ENCODE measurements around the gene XAGE3. TPM values are rescaled to one million over a fixed set of nuclear protein-coding genes. Genes with fewer than 3 reads are reported as not detected.
"Not testable (repeated sequence)": the region's sequence is repeated elsewhere in the genome, so short reads cannot be mapped to it uniquely, and the experiment has no call there.

Gene XAGE3
- total and polyA plus RNA-seq, 2 experiments from 2014 or later = not detected

DNA sequence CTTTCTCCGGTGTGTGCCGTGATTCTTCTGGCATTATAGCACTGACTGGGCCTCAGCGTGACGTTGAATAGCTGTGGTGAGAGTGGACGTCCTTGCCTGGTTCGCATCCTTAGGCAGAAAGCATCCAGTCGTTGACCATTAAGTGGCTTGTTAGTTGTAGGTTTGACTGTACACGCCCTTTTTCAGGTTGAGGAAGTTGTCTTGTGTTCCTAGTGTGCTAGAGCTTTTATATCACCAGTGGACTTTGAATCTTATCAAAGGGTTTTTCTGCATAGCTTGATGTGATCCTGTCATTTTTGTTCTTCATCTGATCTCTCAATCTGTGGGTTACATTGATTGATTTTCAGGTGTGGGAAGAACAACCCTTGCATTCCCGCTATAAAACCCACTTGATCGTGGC is 37.6 kb upstream of the XAGE3 start:
- DNase-seq = not testable (repeated sequence)

DNA sequence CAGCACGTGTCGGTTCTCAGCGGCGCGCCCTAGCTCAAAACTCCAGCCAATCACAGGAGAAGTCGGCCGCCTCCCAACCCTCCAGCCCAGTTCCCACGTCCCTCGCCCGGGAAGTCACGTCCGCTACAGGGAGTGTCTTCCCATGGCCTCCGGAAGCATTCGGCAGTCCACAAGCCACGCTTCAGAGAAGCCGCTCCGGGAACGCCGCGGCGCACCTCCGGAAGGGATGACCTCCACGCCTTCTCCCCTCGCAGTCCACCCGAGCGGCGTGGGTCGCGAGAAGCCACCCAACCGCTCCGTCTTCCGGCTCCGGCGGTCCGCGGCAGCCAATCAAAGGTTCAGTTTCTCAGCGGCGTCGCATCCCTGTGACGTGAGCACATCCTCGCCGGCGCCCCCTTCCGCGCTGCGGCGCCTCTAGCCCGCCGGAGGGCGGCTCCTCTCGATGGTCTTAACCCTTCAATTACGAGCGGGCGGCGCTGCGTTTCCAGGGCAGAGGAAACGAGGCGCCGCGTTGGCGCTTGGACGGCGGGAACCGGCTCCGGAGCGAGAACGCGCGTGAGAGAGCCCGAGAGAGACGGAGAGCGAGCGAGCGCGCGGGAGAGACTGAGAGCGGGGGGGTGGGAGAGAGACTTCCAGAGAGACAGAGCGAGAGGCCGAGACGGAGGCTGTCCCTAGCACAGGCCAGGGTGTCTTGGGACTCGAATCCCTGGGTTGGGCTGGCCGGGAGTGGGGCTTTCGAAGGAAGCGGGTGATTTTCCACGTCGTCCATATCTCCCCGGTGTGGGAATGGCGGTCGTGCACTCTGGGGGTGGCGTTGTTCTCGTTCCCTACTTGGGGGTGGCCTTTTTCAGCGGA is 29.2 kb upstream of the XAGE3 start, which contains the start of gene FAM156B:
TSS of gene FAM156B (plus strand) at position 476 of the 855 bp plus-strand sequence. CDS start 9,896 bp downstream, outside the sequence.
- WGBS, 2 experiments (ENCODE audit: low coverage in 1 of 2, low lambda C conversion rate in 2 of 2, missing lambda C conversion rate in 2 of 2) = no CpG with 5 or more reads among the region's 92 CpGs
- H3K36me3 ChIP-seq (ENCODE audit: low read depth); H3K4me3 ChIP-seq; H3K9me2 ChIP-seq (ENCODE audit: insufficient read depth); H3F3A ChIP-seq (ENCODE audit: insufficient read depth); H4K20me1 ChIP-seq (ENCODE audit: insufficient read depth); H3K27me3 ChIP-seq (replicated peaks; ENCODE audit: insufficient read depth); H3K4me1 ChIP-seq (ENCODE audit: insufficient read depth); H3K9me3 ChIP-seq (ENCODE audit: low read depth); H2AFZ ChIP-seq; H3K27ac ChIP-seq; H3K4me2 ChIP-seq (ENCODE audit: unreplicated experiment); DNase-seq; in situ Hi-C loops (cut with MboI); H3K79me2 ChIP-seq (ENCODE audit: insufficient read depth); H3K9ac ChIP-seq: not testable (repeated sequence)

More for the DNA sequence above, 37.6 kb upstream of the XAGE3 start:
- in situ Hi-C loops (cut with MboI); H3K9me3 ChIP-seq (ENCODE audit: low read depth); H3F3A ChIP-seq (ENCODE audit: insufficient read depth); H3K4me2 ChIP-seq (ENCODE audit: unreplicated experiment); H3K27ac ChIP-seq; H3K4me1 ChIP-seq (ENCODE audit: insufficient read depth); H3K27me3 ChIP-seq (replicated peaks; ENCODE audit: insufficient read depth); H3K9me2 ChIP-seq (ENCODE audit: insufficient read depth); H3K4me3 ChIP-seq; H3K79me2 ChIP-seq (ENCODE audit: insufficient read depth); H3K9ac ChIP-seq; H3K36me3 ChIP-seq (ENCODE audit: low read depth); H4K20me1 ChIP-seq (ENCODE audit: insufficient read depth); H2AFZ ChIP-seq: not testable (repeated sequence)
- no CpG with 5 or more reads among the region's 10 CpGs for WGBS, 2 experiments (ENCODE audit: low coverage in 1 of 2, low lambda C conversion rate in 2 of 2, missing lambda C conversion rate in 2 of 2)

DNA sequence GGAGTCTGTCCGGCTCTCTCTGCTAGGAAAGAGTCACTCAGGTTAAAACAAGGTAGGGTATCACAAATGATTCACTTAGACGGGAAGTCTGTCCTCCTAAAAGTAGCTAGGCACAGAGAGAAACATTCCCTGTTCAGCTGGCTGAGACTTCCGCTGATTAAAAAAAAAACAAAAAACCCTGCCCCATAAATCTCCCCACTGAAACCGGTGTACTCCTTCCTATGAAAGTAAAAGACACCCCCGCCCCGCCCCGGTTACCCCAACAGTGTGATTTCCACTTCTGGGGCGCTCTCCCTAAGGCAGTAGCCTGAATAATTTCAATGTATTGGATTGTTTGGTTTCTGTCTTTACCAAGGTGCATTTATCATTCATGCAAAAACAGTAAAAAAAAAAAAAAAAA is 28.6 kb upstream of the XAGE3 start:
- H3K27ac ChIP-seq; H4K20me1 ChIP-seq (ENCODE audit: insufficient read depth); H2AFZ ChIP-seq; in situ Hi-C loops (cut with MboI); H3K4me2 ChIP-seq (ENCODE audit: unreplicated experiment); H3K9me2 ChIP-seq (ENCODE audit: insufficient read depth); H3K79me2 ChIP-seq (ENCODE audit: insufficient read depth); H3F3A ChIP-seq (ENCODE audit: insufficient read depth); H3K9ac ChIP-seq; H3K27me3 ChIP-seq (replicated peaks; ENCODE audit: insufficient read depth); DNase-seq; H3K4me3 ChIP-seq; H3K4me1 ChIP-seq (ENCODE audit: insufficient read depth); H3K36me3 ChIP-seq (ENCODE audit: low read depth); H3K9me3 ChIP-seq (ENCODE audit: low read depth): not testable (repeated sequence)
- no CpG with 5 or more reads among the region's 8 CpGs for WGBS, 2 experiments (ENCODE audit: low coverage in 1 of 2, low lambda C conversion rate in 2 of 2, missing lambda C conversion rate in 2 of 2)

DNA sequence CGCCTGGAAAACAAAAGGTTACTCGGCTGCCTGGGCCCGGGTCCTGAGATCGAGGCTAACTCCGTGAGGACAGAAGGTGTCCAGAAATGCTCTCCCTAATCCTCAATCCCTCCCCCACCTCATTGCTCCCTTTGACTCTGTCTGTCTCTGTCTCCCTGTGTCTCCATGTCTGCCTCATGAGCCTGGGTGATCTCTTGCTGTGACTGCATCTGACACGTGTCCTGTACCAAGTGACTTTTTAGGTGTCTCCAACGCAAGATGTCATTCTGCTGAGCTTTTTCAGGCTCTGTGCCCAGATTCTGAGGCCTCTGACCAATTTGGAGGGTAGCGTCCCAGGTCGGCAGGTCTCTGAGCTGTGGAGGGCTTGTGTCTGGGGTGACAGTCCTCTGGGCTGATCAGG is 20.2 kb upstream of the XAGE3 start:
- H3K27me3 ChIP-seq (replicated peaks; ENCODE audit: insufficient read depth); H3K9me3 ChIP-seq (ENCODE audit: low read depth); H3K4me1 ChIP-seq (ENCODE audit: insufficient read depth); H3K9ac ChIP-seq; H2AFZ ChIP-seq; H4K20me1 ChIP-seq (ENCODE audit: insufficient read depth); H3K4me3 ChIP-seq; in situ Hi-C loops (cut with MboI); H3K27ac ChIP-seq; H3K9me2 ChIP-seq (ENCODE audit: insufficient read depth); H3F3A ChIP-seq (ENCODE audit: insufficient read depth); DNase-seq; H3K79me2 ChIP-seq (ENCODE audit: insufficient read depth); H3K36me3 ChIP-seq (ENCODE audit: low read depth); H3K4me2 ChIP-seq (ENCODE audit: unreplicated experiment): not testable (repeated sequence)
- WGBS, 2 experiments (ENCODE audit: low coverage in 1 of 2, low lambda C conversion rate in 2 of 2, missing lambda C conversion rate in 2 of 2) = no CpG with 5 or more reads among the region's 9 CpGs

DNA sequence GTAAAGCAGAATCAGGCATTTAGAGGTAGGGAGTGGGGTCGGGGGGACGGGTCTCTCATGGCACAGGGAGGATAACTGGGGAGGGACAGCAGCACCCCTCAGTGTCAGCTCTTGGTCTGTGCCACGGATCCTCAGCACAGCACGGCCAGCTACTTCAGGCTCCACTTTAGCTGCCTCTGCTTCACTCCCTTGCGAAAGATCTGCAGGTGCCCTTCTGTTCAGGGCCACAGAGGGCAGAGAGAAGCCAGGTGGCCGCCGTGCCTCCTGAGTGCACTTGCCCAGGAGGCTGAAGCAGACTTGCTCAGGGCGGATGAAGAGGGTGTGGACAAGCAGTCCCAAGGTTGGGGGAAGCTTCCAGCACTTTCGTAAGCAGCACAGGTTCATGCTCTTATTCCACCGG is 19.6 kb upstream of the XAGE3 start:
- H3K27ac ChIP-seq; H2AFZ ChIP-seq; H3K4me2 ChIP-seq (ENCODE audit: unreplicated experiment); H3K36me3 ChIP-seq (ENCODE audit: low read depth); H3K4me1 ChIP-seq (ENCODE audit: insufficient read depth); DNase-seq; H4K20me1 ChIP-seq (ENCODE audit: insufficient read depth); H3K79me2 ChIP-seq (ENCODE audit: insufficient read depth); H3K9me2 ChIP-seq (ENCODE audit: insufficient read depth); H3K9ac ChIP-seq; H3K4me3 ChIP-seq; H3K27me3 ChIP-seq (replicated peaks; ENCODE audit: insufficient read depth); in situ Hi-C loops (cut with MboI); H3K9me3 ChIP-seq (ENCODE audit: low read depth); H3F3A ChIP-seq (ENCODE audit: insufficient read depth): not testable (repeated sequence)
- WGBS, 2 experiments (ENCODE audit: low coverage in 1 of 2, low lambda C conversion rate in 2 of 2, missing lambda C conversion rate in 2 of 2) = no CpG with 5 or more reads among the region's 10 CpGs

DNA sequence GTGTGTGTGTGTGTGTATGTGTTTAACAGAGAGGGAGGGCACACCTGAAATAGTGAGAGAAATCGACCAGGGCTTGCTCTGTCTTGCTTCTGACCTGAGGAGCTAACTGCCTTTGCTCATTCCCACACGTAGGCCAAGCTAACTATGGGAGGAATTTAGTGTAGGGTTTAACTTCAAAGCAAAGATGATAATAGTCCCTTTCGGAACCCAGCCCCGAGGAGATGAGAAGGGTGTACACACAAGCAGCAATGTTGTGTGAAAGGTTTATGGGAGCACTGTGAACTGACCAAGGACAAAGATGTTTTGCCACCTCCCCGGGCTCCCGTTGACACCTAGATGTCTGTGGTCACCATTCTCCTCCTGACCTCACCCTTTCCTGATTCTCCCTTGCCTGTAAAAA is 8.5 kb upstream of the XAGE3 start:
- H3F3A ChIP-seq (ENCODE audit: insufficient read depth); H3K27me3 ChIP-seq (replicated peaks; ENCODE audit: insufficient read depth); H3K36me3 ChIP-seq (ENCODE audit: low read depth); H2AFZ ChIP-seq; H4K20me1 ChIP-seq (ENCODE audit: insufficient read depth); H3K4me1 ChIP-seq (ENCODE audit: insufficient read depth); H3K9me3 ChIP-seq (ENCODE audit: low read depth); H3K4me3 ChIP-seq; H3K9me2 ChIP-seq (ENCODE audit: insufficient read depth); DNase-seq; H3K27ac ChIP-seq; H3K4me2 ChIP-seq (ENCODE audit: unreplicated experiment); in situ Hi-C loops (cut with MboI); H3K79me2 ChIP-seq (ENCODE audit: insufficient read depth); H3K9ac ChIP-seq: not testable (repeated sequence)
- WGBS, 2 experiments (ENCODE audit: low coverage in 1 of 2, low lambda C conversion rate in 2 of 2, missing lambda C conversion rate in 2 of 2) = 19 to 24% methylated on average over 2 to 6 of the region's 6 CpGs

DNA sequence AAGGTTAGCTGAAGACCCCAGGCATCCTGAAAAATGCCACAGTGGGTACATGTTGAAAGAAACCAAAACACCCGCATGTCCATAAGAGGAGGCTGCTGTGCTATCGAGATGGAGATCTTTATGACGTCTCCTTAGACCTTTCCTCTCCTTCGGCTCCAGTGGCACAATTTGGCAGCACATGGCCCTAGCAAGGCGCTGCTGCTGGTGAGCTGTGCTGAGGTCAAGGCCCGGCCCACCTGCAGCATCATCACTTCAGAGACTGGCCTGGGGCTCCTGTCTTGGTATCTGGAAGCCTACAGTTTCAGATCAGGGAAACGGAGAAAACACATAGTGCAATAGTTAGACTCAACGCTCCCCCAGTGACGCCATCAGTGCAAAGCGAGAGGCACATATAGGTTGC is 7.6 kb upstream of the XAGE3 start:
- H3K79me2 ChIP-seq (ENCODE audit: insufficient read depth); H3K27me3 ChIP-seq (replicated peaks; ENCODE audit: insufficient read depth); DNase-seq; H3K4me2 ChIP-seq (ENCODE audit: unreplicated experiment); H3K9me3 ChIP-seq (ENCODE audit: low read depth); H3K4me3 ChIP-seq; H3K9ac ChIP-seq; H3K9me2 ChIP-seq (ENCODE audit: insufficient read depth); H3K4me1 ChIP-seq (ENCODE audit: insufficient read depth); H3F3A ChIP-seq (ENCODE audit: insufficient read depth); H4K20me1 ChIP-seq (ENCODE audit: insufficient read depth); in situ Hi-C loops (cut with MboI); H3K36me3 ChIP-seq (ENCODE audit: low read depth); H2AFZ ChIP-seq; H3K27ac ChIP-seq: not testable (repeated sequence)
- WGBS, 2 experiments (ENCODE audit: low coverage in 1 of 2, low lambda C conversion rate in 2 of 2, missing lambda C conversion rate in 2 of 2) = 66 to 69% methylated on average over 6 to 8 of the region's 10 CpGs

Data from GM23248 (cell line).